HEK293 (cell line): ENCODE measurements around the gene WDR86.

ENCODE experiments used
- CTCF ChIA-PET: fragments of 350-600 bp; formaldehyde crosslinking; extraction: SDS; loops from one replicate; lab custom pipeline; 2021; ENCODE audit warnings: antibody characterized with exemption; lab: Yijun Ruan, JAX
- POLR2A ChIA-PET: fragments of 300-600 bp; formaldehyde crosslinking; extraction: SDS; loops from one replicate; lab custom pipeline; 2020; ENCODE audit warnings: antibody characterized with exemption, inconsistent platforms; lab: Yijun Ruan, JAX
- H3K27ac ChIP-seq: fragments of 200-500 bp; sonication (Bioruptor generic); 2 replicates; pipeline ENCODE4 v1.5.1; 2014; ENCODE audit warnings: low read depth, low read length, control low read depth, inconsistent platforms; ENCODE audit errors: extremely low read depth
- H3K36me3 ChIP-seq, 2 experiments: fragments of 200-500 bp in 1 of 2; sonication (Bioruptor generic) in 1 of 2; 1 replicate in 1 of 2; 2 replicates in 1 of 2; pipeline ENCODE4 v1.5.1; 2014 to 2017; ENCODE audit warnings: inconsistent platforms in 2 of 2, low read length in 2 of 2; ENCODE audit not compliant: control insufficient read depth in 2 of 2, insufficient read depth in 1 of 2
- H3K4me1 ChIP-seq: fragments of 200-500 bp; sonication (Bioruptor generic); 2 replicates; pipeline ENCODE4 v1.5.1; 2014; ENCODE audit warnings: mild to moderate bottlenecking, low read length, inconsistent platforms; ENCODE audit not compliant: control insufficient read depth, insufficient read depth
- H3K4me3 ChIP-seq: 2 replicates; pipeline ENCODE4 v1.5.1; 2011; ENCODE audit warnings: low read depth, mild to moderate bottlenecking, control low read depth, low read length, moderate library complexity
- H3K9me3 ChIP-seq: fragments of 200-500 bp; sonication (Bioruptor generic); 2 replicates; pipeline ENCODE4 v1.5.1; 2014; ENCODE audit warnings: low read depth, low read length, inconsistent platforms; ENCODE audit not compliant: control insufficient read depth, insufficient read depth
- EGR2 ChIP-seq: fragments of 450-650 bp; formaldehyde crosslinking; IDR thresholded peaks from 2 replicates; pipeline ENCODE4 v1.5.1; 2016; ENCODE audit warnings: low read depth, missing biosample characterization, missing genetic modification characterization
- HOXD13 ChIP-seq: sonication (generic); formaldehyde crosslinking; IDR thresholded peaks from 2 replicates; pipeline ENCODE4 v1.8.0; 2022; ENCODE audit warnings: missing genetic modification reagents, borderline replicate concordance
- KLF1 ChIP-seq: fragments of 450-650 bp; formaldehyde crosslinking; IDR thresholded peaks from 2 replicates; pipeline ENCODE4 v1.5.1; 2016; ENCODE audit warnings: missing biosample characterization, missing genetic modification characterization
- KLF7 ChIP-seq: fragments of 450-650 bp; formaldehyde crosslinking; IDR thresholded peaks from 2 replicates; pipeline ENCODE4 v1.5.1; 2016; ENCODE audit warnings: missing biosample characterization, missing genetic modification characterization, borderline replicate concordance
- KLF8 ChIP-seq: fragments of 450-650 bp; formaldehyde crosslinking; IDR thresholded peaks from 2 replicates; pipeline ENCODE4 v1.5.1; 2016; ENCODE audit warnings: missing biosample characterization, missing genetic modification characterization
- PRDM1 ChIP-seq: fragments of 450-650 bp; formaldehyde crosslinking; IDR thresholded peaks from 2 replicates; pipeline ENCODE4; 2016; ENCODE audit warnings: missing biosample characterization, missing genetic modification characterization
- SALL2 ChIP-seq: fragments of 450-650 bp; formaldehyde crosslinking; IDR thresholded peaks from 2 replicates; pipeline ENCODE4 v1.5.0; 2017; ENCODE audit warnings: missing biosample characterization, mild to moderate bottlenecking, missing genetic modification characterization, borderline replicate concordance
- TRIM28 ChIP-seq: IDR thresholded peaks from 2 replicates; pipeline ENCODE4 v1.6.1; 2011; ENCODE audit warnings: low read length, control low read depth, borderline replicate concordance
- ZBTB8A ChIP-seq: fragments of 450-650 bp; formaldehyde crosslinking; IDR thresholded peaks from 2 replicates; pipeline ENCODE4 v1.5.1; 2016; ENCODE audit warnings: missing biosample characterization, missing genetic modification characterization
- ZEB2 ChIP-seq: fragments of 450-650 bp; formaldehyde crosslinking; IDR thresholded peaks from 2 replicates; pipeline ENCODE4 v1.5.1; 2016; ENCODE audit warnings: missing biosample characterization, missing genetic modification characterization
- ZFP3 ChIP-seq: fragments of 450-650 bp; formaldehyde crosslinking; IDR thresholded peaks from 2 replicates; pipeline ENCODE4 v1.5.1; 2016; ENCODE audit warnings: low read depth, missing biosample characterization, missing genetic modification characterization
- ZNF114 ChIP-seq: fragments of 450-650 bp; formaldehyde crosslinking; IDR thresholded peaks from 2 replicates; pipeline ENCODE4 v1.5.0; 2017; ENCODE audit warnings: missing biosample characterization, missing genetic modification characterization
- ZNF23 ChIP-seq: fragments of 450-650 bp; formaldehyde crosslinking; IDR thresholded peaks from 2 replicates; pipeline ENCODE4 v1.5.1; 2016; ENCODE audit warnings: missing biosample characterization, missing genetic modification characterization, borderline replicate concordance
- ZNF24 ChIP-seq: fragments of 450-650 bp; formaldehyde crosslinking; IDR thresholded peaks from 2 replicates; pipeline ENCODE4 v1.5.1; 2016; ENCODE audit warnings: missing biosample characterization, missing genetic modification characterization
- ZNF416 ChIP-seq: fragments of 450-650 bp; formaldehyde crosslinking; IDR thresholded peaks from 2 replicates; pipeline ENCODE4 v1.5.1; 2016; ENCODE audit warnings: missing biosample characterization, missing genetic modification characterization
- ZNF785 ChIP-seq: fragments of 450-650 bp; formaldehyde crosslinking; IDR thresholded peaks from 2 replicates; pipeline ENCODE4 v1.5.1; 2016; ENCODE audit warnings: missing biosample characterization, missing genetic modification characterization
- ZNF791 ChIP-seq: fragments of 450-650 bp; formaldehyde crosslinking; IDR thresholded peaks from 2 replicates; pipeline ENCODE4 v1.5.1; 2016; ENCODE audit warnings: missing biosample characterization, missing genetic modification characterization
- ZSCAN16 ChIP-seq: fragments of 450-650 bp; formaldehyde crosslinking; IDR thresholded peaks from 2 replicates; pipeline ENCODE4 v1.5.1; 2016; ENCODE audit warnings: missing biosample characterization, missing genetic modification characterization
- TF ChIP-seq, protein P1 (sequence below): fragments of 450-650 bp; formaldehyde crosslinking; IDR thresholded peaks from 2 replicates; pipeline ENCODE4 v1.5.1; 2016; ENCODE audit warnings: missing biosample characterization, missing genetic modification characterization
- TF ChIP-seq, protein P2 (sequence below): fragments of 450-650 bp; formaldehyde crosslinking; IDR thresholded peaks from 2 replicates; pipeline ENCODE4 v1.5.1; 2017; ENCODE audit warnings: missing biosample characterization, missing genetic modification characterization
- TF ChIP-seq, protein P3 (sequence below): fragments of 450-650 bp; formaldehyde crosslinking; IDR thresholded peaks from 2 replicates; pipeline ENCODE4 v1.5.1; 2017; ENCODE audit warnings: missing biosample characterization, missing genetic modification characterization
- TF ChIP-seq, protein P4 (sequence below): fragments of 450-650 bp; formaldehyde crosslinking; IDR thresholded peaks from 2 replicates; pipeline ENCODE4 v1.5.1; 2016; ENCODE audit warnings: missing biosample characterization, missing genetic modification characterization
- TF ChIP-seq, protein P5 (sequence below): fragments of 450-650 bp; formaldehyde crosslinking; IDR thresholded peaks from 2 replicates; pipeline ENCODE4 v1.5.1; 2017; ENCODE audit warnings: missing biosample characterization, missing genetic modification characterization
- TF ChIP-seq, protein P6 (sequence below): fragments of 450-650 bp; formaldehyde crosslinking; IDR thresholded peaks from 2 replicates; pipeline ENCODE4 v1.5.1; 2016; ENCODE audit warnings: missing biosample characterization, missing genetic modification characterization

WDR86 gene

DNA sequence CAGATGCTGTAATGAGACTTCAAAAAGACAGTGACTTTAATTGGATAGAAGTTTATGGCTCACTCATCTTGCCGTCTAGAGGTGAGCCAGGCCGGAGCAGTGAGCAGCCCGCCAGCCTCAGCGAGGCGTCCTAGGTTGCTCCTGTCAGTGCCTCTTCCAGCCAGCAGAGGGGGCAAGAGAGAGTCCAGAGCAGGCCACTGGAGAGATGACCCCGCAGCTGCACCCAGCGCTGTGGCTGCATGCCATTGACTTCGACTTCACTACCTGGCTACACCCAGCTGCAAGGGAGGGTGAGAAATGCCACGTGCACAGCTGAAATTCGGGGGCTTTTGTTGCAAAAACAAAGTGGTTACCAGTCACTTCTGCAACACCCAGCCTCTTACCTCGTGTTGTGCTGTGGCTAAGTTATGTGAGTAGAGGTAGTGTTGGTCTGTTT lies 41.7 kb downstream of the WDR86 start (continued):
- TF ChIP-seq, protein P1, sequence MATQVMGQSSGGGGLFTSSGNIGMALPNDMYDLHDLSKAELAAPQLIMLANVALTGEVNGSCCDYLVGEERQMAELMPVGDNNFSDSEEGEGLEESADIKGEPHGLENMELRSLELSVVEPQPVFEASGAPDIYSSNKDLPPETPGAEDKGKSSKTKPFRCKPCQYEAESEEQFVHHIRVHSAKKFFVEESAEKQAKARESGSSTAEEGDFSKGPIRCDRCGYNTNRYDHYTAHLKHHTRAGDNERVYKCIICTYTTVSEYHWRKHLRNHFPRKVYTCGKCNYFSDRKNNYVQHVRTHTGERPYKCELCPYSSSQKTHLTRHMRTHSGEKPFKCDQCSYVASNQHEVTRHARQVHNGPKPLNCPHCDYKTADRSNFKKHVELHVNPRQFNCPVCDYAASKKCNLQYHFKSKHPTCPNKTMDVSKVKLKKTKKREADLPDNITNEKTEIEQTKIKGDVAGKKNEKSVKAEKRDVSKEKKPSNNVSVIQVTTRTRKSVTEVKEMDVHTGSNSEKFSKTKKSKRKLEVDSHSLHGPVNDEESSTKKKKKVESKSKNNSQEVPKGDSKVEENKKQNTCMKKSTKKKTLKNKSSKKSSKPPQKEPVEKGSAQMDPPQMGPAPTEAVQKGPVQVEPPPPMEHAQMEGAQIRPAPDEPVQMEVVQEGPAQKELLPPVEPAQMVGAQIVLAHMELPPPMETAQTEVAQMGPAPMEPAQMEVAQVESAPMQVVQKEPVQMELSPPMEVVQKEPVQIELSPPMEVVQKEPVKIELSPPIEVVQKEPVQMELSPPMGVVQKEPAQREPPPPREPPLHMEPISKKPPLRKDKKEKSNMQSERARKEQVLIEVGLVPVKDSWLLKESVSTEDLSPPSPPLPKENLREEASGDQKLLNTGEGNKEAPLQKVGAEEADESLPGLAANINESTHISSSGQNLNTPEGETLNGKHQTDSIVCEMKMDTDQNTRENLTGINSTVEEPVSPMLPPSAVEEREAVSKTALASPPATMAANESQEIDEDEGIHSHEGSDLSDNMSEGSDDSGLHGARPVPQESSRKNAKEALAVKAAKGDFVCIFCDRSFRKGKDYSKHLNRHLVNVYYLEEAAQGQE (tag by site-specific recombination), result no peak
- TF ChIP-seq ZSCAN16 (tag by site-specific recombination) (no peak), ZEB2 (tag by site-specific recombination) (no peak), KLF1 (tag by site-specific recombination) (peak; percentile 68), ZNF785 (tag by site-specific recombination) (no peak), ZNF791 (tag by site-specific recombination) (no peak), ZNF416 (no peak), PRDM1 (tag by site-specific recombination) (no peak), ZFP3 (tag by site-specific recombination) (no peak), ZNF23 (no peak), ZNF24 (tag by site-specific recombination) (no peak), KLF7 (0 out of 2 replicates have a peak, but pooled peaks have one; percentile 8), ZBTB8A (tag by site-specific recombination) (peak; percentile 24; the same call in 1 of the 2 replicates)
- TF ChIP-seq, protein P2, sequence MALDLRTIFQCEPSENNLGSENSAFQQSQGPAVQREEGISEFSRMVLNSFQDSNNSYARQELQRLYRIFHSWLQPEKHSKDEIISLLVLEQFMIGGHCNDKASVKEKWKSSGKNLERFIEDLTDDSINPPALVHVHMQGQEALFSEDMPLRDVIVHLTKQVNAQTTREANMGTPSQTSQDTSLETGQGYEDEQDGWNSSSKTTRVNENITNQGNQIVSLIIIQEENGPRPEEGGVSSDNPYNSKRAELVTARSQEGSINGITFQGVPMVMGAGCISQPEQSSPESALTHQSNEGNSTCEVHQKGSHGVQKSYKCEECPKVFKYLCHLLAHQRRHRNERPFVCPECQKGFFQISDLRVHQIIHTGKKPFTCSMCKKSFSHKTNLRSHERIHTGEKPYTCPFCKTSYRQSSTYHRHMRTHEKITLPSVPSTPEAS (tag by site-specific recombination), result no peak
- TF ChIP-seq, protein P3, sequence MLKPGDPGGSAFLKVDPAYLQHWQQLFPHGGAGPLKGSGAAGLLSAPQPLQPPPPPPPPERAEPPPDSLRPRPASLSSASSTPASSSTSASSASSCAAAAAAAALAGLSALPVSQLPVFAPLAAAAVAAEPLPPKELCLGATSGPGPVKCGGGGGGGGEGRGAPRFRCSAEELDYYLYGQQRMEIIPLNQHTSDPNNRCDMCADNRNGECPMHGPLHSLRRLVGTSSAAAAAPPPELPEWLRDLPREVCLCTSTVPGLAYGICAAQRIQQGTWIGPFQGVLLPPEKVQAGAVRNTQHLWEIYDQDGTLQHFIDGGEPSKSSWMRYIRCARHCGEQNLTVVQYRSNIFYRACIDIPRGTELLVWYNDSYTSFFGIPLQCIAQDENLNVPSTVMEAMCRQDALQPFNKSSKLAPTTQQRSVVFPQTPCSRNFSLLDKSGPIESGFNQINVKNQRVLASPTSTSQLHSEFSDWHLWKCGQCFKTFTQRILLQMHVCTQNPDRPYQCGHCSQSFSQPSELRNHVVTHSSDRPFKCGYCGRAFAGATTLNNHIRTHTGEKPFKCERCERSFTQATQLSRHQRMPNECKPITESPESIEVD (tag by site-specific recombination), result no peak
- TF ChIP-seq, all 188 proteins: peak for 18

DNA sequence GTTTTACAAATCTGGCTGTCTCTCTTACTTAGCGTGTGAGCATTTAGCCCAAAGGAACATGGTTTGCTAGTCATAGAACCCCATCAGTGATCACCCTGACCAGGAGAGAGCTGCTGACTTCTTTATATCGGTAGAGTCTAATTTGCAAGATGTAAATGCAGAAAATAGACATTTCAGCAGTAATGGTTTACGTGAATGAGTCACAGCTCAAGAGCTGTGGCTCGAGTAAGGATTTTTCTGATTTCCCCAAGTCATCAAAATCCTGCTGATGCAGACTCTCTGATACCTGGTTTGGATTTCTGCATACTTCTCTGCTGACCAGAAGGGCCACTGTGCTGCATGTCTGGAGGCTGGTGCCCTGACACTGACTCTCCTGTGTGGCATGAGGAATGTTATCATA lies 42.6 kb downstream of the WDR86 start:
- TF ChIP-seq, protein P4, sequence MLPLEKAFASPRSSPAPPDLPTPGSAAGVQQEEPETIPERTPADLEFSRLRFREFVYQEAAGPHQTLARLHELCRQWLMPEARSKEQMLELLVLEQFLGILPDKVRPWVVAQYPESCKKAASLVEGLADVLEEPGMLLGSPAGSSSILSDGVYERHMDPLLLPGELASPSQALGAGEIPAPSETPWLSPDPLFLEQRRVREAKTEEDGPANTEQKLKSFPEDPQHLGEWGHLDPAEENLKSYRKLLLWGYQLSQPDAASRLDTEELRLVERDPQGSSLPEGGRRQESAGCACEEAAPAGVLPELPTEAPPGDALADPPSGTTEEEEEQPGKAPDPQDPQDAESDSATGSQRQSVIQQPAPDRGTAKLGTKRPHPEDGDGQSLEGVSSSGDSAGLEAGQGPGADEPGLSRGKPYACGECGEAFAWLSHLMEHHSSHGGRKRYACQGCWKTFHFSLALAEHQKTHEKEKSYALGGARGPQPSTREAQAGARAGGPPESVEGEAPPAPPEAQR (tag by site-specific recombination), result no peak
- TF ChIP-seq ZNF114 (tag by site-specific recombination), result no peak
- no peak for TF ChIP-seq SALL2
- TF ChIP-seq EGR2 (tag by site-specific recombination), result no peak
- TF ChIP-seq KLF8 (tag by site-specific recombination), result no peak
- no peak for TF ChIP-seq HOXD13 (CRISPR knock-in tag)
- no peak for TF ChIP-seq TRIM28
- TF ChIP-seq, protein P5, sequence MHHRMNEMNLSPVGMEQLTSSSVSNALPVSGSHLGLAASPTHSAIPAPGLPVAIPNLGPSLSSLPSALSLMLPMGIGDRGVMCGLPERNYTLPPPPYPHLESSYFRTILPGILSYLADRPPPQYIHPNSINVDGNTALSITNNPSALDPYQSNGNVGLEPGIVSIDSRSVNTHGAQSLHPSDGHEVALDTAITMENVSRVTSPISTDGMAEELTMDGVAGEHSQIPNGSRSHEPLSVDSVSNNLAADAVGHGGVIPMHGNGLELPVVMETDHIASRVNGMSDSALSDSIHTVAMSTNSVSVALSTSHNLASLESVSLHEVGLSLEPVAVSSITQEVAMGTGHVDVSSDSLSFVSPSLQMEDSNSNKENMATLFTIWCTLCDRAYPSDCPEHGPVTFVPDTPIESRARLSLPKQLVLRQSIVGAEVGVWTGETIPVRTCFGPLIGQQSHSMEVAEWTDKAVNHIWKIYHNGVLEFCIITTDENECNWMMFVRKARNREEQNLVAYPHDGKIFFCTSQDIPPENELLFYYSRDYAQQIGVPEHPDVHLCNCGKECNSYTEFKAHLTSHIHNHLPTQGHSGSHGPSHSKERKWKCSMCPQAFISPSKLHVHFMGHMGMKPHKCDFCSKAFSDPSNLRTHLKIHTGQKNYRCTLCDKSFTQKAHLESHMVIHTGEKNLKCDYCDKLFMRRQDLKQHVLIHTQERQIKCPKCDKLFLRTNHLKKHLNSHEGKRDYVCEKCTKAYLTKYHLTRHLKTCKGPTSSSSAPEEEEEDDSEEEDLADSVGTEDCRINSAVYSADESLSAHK (tag by site-specific recombination), result no peak
- TF ChIP-seq, protein P6, sequence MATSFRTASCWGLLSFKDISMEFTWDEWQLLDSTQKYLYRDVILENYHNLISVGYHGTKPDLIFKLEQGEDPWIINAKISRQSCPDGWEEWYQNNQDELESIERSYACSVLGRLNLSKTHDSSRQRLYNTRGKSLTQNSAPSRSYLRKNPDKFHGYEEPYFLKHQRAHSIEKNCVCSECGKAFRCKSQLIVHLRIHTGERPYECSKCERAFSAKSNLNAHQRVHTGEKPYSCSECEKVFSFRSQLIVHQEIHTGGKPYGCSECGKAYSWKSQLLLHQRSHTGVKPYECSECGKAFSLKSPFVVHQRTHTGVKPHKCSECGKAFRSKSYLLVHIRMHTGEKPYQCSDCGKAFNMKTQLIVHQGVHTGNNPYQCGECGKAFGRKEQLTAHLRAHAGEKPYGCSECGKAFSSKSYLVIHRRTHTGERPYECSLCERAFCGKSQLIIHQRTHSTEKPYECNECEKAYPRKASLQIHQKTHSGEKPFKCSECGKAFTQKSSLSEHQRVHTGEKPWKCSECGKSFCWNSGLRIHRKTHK, result no peak
- TF ChIP-seq, all 188 proteins: peak for 0
- Histone ChIP-seq H3K9me3 (no peaks in the 10 kb centered on the region), H3K27ac (no peak overlapping the region), H3K4me1 (no peaks in the 10 kb centered on the region), H3K36me3 (peaks cover 10 to 41% of the 10 kb centered on the region in 2 experiments), H3K4me3 (no peak overlapping the region)
- POLR2A ChIA-PET, result no interaction called here
- CTCF ChIA-PET, result interaction anchor here (0.5 to 1.2 kb wide), 8 partner anchors 16 to 476 kb away, joined by 3 to 5 read pairs (median 3); partner anchors contain the start of gene NUB1
